GM04503 (cell line): ENCODE data around the gene GRID1.
"Not testable (repeated sequence)": the region's sequence is repeated elsewhere in the genome, so short reads cannot be mapped to it uniquely, and the experiment has no call there.

Experiments used
- DNase-seq: peaks from one replicate; pipeline ENCODE4 v3.0.0-alpha.2; 2012; ENCODE audit warnings: low read depth

Gene GRID1

DNA sequence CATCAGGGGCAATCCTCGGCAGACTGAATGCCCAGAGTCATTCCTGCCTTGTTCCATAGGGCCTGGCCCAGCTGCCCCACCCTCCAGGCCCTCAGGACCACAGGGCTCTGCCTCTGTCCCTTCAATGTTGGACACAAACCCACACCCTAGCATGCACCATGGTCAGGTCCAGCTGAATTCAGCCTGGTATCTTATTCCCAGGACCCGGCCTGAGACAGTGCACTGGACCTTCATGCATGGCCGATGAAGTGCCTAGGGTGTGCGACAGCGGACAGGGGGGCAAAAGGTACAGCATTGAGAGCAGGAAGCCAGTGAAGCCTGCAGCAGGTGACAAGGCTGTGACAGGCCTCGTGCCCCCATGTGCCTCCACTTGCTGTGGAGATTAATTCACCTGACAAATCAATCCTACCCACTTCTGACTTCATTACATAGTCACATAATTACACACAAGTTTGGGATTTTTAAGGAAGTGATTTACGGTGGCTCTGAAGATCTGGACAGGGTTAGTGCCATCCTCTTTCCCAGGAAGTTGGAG is 261.9 kb downstream of the GRID1 start:
- no peak for DNase-seq

DNA sequence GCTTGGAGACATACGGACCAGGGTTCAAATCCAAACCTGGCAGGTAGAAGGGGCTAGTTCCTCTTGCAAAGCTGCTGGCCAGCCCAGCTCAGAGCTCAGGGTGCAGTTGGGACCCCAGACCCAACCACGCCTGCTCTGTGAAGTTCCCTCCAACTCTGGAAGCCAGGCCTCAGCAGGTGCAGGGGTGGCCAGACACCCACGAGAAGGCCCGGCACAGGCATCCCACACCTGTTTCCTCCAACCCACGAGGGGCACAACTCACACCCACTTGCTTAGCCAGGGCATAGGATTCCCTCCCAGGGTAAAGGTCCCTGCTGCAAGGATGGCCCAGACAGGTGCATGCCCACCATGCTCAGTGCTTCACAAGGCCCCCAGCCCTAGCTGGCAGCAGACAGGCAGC is 262.4 kb downstream of the GRID1 start:
- DNase-seq = no peak

DNA sequence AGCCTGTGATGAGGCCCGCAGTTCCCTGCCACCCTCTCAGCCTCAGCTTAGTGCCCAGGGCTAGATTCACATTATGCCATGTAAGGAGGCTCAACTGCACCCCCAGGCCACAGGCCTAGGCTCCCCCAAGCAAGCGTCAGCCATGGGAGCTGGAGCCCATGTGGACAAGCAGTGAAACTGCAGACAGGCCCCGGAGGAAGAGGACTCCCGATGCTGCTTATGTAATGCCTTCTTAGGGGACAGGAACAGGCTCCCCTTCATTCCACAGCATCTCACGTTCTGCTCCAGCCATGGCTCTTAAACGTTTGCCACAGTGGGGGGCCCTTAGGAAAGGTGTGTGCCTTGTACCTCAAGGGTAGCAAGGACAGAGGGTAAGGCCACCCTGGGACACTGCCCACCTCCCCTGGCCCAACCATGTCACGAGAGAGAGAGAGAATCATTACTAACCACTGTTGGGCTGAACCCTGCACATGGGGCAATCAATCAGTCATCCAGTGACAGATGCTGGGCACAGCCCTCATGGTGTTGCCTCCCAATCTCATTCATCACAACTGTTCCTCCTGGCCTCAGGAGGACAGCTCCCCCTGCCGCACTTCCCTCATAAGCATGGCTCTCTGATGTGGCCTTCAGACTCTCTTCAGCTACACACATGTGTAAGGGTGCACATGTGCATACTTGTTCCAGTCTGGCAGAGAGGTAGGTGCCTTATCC is 263.0 kb downstream of the GRID1 start:
- no peak for DNase-seq

DNA sequence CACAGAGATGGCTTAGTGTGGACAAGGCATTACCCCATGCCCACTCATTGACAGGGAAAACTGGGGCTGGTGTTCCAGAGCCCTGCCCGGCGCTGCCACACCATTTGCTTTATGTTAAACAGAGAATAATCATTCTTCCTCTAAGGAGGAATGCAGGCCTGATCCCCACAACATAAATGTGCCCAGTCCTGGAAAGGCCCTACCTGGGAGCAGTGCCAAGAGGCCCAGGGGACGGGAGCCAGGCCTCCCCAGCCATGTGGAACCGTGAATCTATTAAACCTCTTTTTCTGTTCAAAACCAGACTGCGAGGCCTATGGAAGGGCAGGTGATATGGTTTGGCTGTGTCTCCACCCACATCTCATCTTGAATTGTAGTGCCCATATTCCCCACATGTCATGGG is 264.1 kb downstream of the GRID1 start:
- no peak for DNase-seq

DNA sequence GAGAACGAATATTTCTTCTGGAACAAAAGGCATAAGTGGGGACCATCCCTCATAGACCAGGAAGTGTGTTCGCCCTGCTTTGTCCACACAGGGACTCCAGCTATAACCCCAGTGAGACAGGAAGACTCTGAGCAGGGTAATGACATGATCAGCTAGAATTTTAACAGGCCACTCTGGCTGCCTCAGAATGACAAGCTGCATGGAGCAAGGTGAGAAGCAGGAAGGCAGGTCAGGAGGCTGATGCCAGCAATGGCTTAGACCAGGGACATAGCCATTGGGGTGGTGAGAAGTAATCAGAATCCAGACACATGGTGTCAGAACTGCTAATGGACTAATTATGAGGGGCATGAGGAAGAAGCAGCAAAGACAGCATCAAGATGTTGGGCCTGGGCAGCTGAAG is 264.6 kb downstream of the GRID1 start:
- DNase-seq = no peak

DNA sequence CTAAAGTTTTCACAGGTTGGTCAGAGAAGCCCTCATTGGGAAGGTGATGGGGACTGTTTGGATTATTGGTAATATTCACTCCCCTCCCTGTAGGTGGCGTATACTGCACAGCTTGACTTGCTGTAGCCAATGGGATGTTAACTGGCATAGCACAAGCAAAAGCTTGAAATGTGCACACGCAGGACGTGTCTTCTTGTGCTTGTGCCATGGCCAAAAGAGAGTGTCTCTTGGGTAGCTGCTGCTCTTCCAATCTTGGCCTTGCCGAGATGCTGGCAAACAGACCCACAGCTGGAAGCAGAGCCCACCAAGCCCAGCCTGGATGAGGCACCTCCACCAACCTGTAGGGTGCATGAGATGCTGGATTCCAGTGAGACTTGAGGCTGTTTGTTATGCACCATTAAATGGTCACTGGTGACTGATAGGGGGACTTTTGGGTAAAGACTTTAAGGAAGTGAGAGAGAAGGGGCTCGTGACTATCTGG is 266.0 kb downstream of the GRID1 start:
- DNase-seq = no peak

DNA sequence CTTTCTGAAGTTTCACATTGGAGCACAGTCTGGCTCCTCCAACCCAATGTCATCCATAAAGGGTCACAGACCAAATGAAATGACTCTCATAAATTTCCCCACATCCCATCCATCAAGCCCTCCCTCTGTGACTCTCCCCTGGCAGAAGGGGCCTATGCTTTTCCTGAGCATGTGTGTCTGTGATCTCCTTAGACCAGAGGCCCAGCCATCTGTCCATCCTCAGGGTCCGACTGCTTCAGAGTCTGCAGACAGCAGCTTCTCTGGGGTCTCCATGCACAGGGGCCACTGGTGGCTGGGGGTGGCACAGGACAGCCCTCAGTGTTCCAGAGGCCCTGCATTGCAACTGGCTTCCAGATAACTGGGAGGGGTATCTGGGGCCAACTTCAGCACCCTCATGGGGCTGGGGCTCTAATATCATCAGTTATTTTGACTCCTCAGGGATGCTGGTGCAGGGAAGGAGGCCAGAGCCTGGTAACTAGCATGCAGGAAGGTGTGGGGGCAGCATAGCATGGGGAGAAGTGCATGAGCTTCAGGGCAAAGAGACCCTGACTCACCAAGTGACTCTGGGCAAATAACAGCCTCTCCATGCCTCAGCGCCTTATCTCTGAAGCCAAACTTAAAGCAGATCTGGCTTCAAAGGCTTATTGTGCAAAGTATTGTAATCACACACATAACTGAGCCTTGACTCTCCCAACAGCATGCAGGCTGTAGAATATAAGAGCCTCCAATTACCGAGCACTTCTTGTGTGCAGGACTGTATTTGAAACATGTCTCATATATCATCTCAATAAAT is 266.9 kb downstream of the GRID1 start:
- DNase-seq = no peak

DNA sequence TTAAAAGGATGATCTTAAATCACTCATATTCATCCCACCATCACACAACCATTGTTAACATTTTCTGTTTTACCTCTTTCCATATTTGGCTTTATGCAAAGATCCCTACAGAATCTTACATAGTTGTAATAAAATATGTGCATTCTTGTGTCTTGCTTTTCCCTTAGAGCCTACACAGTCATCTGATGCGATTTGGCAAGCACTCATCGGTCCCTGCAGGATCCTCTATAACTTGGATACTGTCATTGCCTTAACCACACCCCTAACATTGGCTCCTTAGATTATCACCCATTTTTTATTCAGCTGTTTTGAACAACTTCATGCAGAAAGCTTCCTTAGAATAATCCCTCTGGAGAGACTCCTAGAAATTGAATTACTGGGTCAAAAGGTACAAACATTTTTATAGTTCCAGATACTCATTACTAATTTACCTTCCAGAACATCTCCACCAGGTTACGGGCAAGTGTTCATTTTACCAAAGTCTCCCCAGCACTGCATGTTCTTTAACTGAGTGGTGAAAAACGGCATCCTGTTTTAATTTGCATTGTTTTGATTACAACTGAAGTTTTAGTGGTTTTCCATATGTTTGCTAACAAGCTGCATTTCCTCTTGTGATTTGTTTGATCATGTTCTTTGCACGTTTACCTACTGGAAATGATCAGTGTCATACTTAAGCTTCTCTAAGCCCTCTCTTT is 268.3 kb downstream of the GRID1 start:
- DNase-seq = no peak

DNA sequence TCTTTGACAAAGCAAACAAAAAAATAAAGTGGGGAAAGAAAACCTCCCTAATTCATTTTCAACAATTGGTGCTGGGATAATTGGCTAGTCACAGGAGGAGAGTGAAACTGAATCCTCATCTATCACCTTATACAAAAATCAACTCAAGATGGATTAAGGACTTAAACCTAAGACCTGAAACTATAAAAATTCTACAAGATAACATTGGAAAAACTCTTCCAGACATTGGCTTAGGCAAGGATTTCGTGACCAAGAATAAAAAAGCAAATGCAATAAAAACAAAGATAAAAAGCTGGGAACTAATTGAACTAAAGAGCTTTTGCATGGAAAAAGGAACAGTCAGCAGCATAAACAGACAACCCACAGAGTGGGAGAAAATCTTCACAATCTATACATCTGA is 271.5 kb downstream of the GRID1 start:
- DNase-seq = not testable (repeated sequence)

DNA sequence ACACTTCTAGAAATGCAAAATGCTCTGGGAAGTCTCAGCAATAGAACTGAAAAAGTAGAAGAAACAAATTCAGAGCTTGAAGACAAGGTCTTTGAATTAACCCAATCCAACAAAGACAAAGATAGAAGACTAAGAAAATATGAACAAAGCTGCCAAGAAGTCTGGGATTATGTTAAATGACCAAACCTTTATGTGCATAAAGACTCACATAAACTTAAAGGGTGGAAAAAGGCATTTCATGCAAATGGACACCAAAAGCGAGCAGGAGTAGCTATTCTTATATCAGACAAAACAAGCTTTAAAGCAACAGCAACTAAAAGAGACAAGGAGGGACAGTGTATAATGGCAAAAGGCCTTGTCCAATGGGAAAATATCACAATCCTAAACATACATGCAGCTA is 274.3 kb downstream of the GRID1 start:
- DNase-seq = not testable (repeated sequence)

DNA sequence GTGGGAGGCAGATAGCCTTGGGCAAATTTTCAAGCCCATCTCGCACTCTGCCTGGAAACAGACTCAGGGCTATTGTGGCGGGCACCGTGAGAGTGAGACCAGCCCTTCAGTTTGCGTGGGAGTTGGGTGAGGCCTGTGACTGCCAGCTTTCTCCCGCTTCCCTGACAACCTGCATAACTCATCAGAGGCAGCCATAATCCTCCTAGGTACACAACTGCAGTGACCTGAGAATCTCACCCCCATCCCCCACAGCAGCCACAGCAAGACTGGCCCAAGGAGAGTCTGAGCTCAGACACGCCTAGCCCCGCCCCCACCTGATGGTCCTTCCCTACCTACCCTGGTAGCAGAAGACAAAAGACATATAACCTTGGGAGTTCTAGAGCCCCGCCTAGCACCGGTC is 275.4 kb downstream of the GRID1 start:
- DNase-seq = no peak

DNA sequence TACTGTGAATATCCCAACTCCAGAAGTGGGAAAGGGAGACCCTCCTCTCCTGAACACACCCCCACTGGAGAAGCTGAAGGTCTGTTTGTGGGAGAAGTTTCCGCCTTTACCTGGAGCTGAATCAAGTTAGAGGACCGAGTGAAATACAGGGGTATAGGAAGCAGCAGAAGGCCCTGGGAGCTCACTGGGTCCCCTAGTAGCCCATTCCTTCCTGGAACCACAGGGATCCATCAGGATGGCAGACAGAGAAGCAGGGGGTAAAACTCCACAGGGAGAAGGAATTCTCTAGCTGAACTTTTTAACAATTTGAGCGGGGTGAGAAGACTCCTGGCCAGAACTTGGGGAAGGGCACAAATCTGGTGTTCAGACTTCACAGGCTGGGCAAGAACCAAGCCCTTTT is 275.8 kb downstream of the GRID1 start:
- no peak for DNase-seq

DNA sequence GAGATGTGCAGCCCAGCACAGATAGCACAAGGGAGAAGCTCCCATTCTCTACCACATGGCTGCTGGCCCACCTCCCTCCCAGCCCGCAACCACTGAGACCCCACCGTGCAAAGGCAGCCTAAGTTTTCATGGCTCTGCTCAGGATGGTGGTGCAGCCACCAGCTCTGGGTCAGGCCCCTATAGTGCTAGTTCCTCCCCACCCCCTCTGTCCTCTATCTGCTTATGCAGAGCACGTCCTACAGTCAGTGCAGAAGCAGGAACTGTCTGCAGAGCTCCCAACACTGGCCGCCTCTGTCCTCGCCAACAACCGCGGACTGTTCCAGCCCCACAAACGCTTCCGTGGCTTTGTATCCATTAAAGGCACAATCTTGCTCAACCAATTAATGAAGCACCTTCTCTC is 278.9 kb downstream of the GRID1 start:
- DNase-seq = no peak

DNA sequence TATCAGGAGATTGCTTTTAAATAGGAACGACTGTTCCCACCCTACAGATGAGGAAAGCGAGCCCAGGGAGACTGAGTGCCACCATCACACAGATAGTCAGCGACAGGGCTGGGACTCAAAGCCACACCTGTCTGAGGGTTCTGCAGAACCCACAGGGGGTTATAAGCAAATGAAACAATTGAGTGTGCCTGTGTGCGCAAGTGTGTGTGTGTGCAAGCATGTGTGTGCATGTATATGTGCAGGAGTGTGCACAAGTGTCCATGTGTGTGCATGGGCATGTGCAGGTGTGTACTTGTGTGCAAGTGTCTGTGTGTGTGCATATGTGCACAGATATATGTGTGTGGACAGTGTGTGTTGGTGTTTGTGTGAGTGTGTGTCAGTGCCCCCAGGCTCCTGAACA is 280.2 kb downstream of the GRID1 start:
- DNase-seq = no peak

DNA sequence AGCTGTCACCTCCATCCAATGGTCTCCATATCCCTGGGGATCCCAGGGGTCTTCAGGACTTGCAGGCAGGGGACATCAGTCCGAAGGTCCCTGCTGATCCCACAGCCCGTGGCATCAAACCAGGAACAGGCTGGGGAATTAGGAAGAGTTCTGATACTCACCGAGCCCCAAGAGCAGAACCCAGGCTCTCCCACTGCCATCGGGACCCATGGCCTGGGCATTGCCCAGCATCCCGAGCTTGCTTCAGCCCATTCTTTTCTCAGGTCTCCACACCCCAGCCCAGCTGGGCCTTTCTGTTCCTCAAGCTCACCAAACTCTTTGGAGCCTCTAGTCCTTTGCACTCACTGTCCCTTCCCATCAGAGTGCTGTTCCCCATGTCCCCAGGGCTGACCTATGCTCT is 280.9 kb downstream of the GRID1 start:
- DNase-seq = no peak

DNA sequence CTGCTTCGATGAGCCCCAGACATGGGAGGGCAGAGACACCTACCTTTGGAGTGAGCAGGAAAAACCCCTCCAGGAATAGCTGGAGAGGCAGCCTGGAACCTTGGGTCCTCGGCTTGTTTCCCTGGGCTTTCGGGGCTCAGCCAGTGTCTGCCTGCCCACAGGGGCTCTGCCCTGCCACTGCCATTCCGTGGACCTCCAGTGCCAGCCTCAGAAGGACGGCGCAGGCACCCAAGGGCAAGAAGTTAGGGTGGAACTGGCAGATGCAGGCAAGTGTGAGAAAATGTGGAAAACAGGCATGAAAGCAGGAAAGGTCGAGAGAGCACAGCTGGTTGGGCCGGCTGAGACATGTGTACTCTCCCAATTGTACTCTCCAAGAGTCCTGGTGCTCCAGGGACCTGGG is 281.5 kb downstream of the GRID1 start:
- no peak for DNase-seq

DNA sequence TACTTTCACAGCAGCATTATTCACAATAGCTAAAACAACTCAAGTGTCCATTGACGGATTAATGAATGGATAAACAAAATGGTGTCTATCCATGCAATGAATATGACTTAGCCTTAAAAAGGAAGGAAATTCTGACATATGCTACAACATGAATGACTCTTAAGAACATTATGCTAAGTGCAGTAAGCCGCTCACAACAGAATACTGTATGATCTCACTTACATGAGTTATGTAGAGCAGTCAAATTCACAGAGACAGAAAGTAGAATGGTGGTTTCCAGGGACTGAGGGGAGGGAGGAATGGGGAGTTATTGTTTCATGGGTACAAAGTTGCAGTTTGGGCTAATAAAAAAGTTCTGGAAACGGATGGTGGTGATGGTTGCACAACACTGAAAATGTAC is 282.0 kb downstream of the GRID1 start:
- DNase-seq = no peak

DNA sequence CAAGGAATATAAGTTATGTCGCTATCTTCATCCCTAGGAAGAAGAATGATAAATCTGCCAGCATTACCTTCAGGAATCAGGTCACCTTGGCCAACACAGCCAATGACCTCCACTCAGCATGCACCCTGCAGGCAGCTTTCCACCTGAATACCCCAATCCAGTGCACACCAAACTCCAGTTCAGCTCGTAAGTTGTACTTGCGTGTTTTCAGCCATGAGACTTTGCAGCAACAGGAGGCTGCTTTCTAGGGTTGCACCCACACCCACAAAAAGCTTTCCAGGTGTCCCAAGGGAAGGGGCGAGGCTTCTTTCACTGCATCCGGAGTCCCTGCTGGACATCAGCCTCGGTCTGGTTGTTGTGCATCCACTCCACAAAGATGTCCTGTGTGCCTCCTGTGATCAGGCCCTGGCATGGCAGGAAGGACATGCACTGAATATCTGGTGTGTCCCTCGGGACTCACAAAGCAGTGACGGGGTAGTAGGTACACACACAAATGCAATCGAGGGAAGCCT is 282.9 kb downstream of the GRID1 start:
- no peak for DNase-seq

DNA sequence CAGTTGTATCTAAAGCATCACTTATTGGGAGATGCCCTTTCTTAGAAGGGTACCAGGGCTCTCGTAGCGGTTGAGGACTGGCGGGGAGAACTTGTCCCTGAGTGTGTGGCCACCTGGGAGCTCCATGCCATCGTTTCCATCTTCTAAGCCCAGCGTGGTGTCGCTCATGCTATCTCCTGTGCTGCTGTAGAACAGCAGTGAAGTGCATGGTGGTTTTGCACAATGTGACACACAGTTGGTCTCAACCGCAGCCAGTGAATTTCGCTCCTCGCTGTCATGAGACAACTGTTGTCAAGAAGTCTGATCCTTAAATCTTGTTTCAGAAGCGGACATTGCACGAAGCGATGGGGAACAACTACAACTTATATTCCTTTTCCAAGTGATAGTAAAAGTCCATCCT is 283.4 kb downstream of the GRID1 start:
- no peak for DNase-seq

DNA sequence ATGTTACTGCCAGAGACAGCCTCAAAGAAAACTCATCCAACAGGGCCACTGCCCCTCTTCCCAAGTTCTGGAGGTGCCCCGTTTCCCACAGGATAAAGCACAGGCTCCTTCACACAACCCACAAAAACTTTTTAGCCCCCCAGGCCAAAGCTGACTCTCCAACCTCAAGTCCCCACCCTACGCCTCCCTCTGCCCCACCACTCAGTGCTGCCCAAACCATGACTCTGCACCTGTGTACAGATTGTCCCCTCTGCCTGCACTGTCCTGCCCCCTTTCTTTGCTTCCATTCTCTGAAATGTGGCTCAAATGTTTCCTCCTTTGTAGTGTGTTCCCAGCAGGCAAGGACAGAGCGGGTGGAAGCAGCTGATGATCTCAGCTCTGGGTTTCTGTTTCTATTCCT is 284.0 kb downstream of the GRID1 start:
- no peak for DNase-seq

DNA sequence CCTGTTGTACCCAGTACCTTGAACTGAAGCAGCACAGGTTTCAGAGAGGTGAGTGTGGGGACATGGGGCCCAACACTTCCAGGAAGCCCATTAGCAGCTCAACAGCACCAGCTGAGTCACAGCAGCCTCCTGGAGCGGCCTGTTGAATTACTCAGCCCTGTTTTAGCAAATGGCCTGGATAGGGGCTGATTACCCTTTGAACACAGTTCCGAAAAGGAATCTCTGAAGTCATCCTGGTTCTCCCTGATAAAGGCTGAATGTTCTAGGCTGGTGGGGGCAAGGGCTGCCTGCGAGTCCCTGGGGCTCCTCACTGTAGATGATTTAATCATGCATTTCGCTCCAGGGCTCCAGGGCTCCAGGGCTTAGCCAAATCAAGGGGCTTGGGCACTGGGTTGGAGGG is 287.5 kb downstream of the GRID1 start:
- DNase-seq = no peak

DNA sequence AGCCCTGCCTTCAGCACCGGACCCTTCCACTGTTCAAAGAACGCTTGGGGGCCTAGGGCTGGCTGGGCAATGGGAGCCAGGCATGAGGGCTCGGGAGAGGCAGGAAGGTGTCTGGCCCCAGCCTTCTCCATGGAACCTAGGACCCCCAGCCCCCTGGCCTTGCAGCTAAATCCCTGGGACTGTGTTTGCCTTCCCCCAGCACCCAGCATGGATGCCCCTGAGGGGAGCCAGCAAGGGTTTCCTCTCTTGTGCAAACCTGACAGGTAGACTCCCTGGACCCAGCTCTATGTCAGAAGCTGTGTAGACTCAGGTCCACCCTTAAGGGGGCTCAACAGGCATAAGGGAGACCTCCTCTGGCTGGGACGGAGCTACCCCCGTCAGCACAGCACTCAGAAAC is 288.0 kb downstream of the GRID1 start:
- no peak for DNase-seq
